ENCODE data around the gene URM1.

DNA sequence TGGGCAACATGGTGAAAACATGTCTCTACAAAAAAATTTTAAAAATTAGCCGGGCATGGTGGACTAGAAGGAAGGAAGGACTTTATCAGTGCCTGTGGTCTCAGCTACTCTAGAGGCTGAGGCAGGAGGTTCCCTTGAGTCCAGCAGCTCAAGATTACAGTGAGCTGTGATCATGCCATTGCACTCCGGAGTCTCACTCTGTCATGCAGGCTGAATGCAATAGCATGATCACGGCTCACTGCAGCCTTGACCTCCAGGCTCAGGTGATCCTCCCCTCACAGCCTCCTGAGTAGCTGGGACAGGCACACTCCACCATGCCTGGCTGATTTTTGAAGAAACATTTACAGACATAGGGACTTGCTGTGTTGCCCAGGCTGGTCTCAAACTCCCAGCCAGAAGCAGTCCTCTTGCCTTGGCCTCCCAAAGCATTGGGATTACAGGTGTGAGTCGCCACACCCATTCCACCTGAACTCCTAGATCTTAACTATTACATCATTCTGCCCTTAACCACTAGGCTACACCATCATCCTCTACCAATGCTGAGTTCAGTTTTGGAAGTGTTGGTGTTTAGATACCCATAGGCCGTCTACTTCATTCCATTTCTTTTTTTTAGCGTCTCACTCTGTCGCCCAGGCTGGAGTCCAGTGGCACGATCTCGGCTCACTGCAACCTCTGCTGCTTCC lies 2.0 kb upstream of the URM1 start:
- TF ChIP-seq, protein P1, sequence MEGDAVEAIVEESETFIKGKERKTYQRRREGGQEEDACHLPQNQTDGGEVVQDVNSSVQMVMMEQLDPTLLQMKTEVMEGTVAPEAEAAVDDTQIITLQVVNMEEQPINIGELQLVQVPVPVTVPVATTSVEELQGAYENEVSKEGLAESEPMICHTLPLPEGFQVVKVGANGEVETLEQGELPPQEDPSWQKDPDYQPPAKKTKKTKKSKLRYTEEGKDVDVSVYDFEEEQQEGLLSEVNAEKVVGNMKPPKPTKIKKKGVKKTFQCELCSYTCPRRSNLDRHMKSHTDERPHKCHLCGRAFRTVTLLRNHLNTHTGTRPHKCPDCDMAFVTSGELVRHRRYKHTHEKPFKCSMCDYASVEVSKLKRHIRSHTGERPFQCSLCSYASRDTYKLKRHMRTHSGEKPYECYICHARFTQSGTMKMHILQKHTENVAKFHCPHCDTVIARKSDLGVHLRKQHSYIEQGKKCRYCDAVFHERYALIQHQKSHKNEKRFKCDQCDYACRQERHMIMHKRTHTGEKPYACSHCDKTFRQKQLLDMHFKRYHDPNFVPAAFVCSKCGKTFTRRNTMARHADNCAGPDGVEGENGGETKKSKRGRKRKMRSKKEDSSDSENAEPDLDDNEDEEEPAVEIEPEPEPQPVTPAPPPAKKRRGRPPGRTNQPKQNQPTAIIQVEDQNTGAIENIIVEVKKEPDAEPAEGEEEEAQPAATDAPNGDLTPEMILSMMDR (IDR thresholded peaks at IDR 0.05): no peak
- no peak for TF ChIP-seq ZFX (IDR thresholded peaks at IDR 0.05; ENCODE audit: borderline replicate concordance)

Measured in 22Rv1 (cell line).